ENCODE measurements around the gene DBF4. TPM values are rescaled to one million over a fixed set of nuclear protein-coding genes. Genes with fewer than 3 reads are reported as not detected.
A peak's percentile ranks its signal among the peaks of the same experiment; 100 is the strongest.

DBF4 gene
- total and polyA plus RNA-seq, 3 donors from 2014 or later: 72.5 to 106 (median 85.5) TPM

DNA sequence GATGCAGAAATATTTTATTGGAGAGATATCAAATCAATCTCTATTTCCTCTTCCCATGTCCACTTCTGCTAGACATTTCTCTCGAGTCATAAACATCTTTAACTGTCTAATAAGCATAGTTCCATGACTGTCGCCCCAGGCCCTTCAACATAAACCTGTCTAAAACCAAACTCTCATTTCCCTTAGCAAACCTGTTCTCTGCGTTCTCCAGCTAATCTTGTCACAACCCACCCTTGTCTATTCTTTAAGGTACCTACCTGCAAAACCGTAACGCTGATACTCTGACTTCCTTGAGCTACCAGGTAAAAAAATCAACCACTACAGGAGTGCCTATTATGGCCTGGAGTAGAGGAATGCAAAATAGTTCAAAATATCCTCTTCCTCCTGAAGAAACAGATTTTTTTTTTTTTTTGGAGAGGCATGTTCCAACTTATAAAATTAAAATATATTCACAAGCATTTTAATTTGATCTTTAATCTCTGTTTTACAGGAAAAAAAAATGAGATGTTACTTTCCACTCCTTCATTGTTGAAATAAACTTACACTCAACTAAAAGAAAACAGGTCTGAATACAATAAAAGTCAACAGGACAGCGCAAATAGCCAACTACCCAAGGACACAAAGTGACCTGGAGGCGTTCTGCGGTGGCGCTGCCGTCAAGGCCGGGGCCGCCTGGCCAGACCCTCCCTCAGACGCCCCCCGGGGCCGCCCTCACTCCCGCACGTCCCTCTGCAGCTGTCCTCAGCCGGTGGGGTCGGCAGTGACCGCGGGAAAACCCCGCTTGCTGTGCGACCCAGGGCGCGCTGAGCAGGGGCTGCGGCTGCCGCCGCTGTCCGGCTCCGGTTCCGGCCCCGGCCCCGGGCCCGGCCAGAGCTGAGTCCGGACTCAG, 898 bp upstream of the DBF4 start:
- DNase-seq: peak; percentile 54
- peak overlapping the region; percentile 66 to 77 for H3K4me3 ChIP-seq
- TF ChIP-seq, protein P1, sequence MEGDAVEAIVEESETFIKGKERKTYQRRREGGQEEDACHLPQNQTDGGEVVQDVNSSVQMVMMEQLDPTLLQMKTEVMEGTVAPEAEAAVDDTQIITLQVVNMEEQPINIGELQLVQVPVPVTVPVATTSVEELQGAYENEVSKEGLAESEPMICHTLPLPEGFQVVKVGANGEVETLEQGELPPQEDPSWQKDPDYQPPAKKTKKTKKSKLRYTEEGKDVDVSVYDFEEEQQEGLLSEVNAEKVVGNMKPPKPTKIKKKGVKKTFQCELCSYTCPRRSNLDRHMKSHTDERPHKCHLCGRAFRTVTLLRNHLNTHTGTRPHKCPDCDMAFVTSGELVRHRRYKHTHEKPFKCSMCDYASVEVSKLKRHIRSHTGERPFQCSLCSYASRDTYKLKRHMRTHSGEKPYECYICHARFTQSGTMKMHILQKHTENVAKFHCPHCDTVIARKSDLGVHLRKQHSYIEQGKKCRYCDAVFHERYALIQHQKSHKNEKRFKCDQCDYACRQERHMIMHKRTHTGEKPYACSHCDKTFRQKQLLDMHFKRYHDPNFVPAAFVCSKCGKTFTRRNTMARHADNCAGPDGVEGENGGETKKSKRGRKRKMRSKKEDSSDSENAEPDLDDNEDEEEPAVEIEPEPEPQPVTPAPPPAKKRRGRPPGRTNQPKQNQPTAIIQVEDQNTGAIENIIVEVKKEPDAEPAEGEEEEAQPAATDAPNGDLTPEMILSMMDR (IDR thresholded peaks at IDR 0.05): no peak
- peaks cover 9% of the 10 kb centered on the region for H3K4me1 ChIP-seq
- H3K27ac ChIP-seq: peak overlapping the region; percentile 91
- 2 to 3% methylated on average over 30 to 33 of the region's 35 CpGs for WGBS, 2 donors
- H3K9me3 ChIP-seq: no peaks in the 10 kb centered on the region
- no peaks in the 10 kb centered on the region for H3K36me3 ChIP-seq (ENCODE audit: low read depth, missing control alignments)
- intact Hi-C loops (cut with DNase I; ENCODE audit: low total_unique reads): no loop called here
- H3K27me3 ChIP-seq: no peaks in the 10 kb centered on the region

DNA sequence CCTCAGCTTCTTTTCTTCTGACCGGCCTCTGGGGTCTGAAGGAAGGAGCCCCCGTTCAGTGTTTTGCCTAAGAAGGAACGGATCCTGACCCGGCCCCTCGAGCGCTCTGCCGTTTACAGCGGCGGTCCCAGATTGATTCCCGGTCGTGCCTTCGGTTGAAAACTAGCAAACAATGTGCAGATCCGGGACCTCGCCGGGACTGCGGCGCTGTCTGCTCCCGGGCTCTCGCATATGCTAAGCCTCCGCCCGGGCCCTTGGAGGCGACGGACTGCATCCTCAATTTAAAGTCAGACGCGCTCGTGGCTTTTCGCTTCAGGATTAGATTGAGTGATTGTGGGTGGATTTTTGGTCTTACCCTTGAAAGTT, 559 bp downstream of the DBF4 start:
- intact Hi-C loops (cut with DNase I; ENCODE audit: low total_unique reads): no loop called here
- 0 to 1% methylated on average over 11 to 27 of the region's 27 CpGs for WGBS, 2 donors
- TF ChIP-seq, protein P1 (IDR thresholded peaks at IDR 0.05): no peak
- TF ChIP-seq POLR2A (IDR thresholded peaks at IDR 0.05): no peak

DNA sequence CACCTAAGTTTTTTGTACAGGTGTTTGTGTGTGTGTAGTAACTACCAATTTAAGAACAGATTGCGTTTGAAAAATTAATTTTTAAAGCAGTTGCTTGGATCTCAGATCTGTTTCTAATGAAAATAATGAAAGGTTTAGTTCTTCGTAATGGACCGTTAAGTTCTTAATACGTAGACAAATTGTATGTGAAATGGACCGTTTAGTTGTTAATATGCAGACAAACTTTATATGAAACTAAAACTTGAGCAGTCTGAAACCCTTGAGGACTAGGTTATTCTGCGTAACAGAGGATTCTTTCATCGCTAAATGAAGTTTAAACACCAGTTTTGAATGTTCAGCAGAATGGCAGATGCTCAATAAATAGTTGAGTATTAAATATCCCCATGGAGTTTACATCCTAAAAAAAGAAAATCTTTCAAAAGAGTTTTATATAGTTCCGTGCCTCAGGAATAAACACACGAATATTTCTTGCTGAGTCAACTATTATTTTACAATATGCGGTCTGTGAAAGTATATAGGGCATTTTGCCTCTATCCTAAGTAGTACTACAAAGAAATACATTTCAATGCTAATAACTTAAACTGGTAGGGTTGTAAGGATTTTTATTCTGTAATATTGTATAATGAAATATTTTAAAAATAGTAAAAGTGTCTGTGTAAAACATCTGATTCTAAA, 1.2 kb downstream of the DBF4 start:
- Histone ChIP-seq H3K9me3 (no peaks in the 10 kb centered on the region), H3K4me1 (peaks cover 9% of the 10 kb centered on the region), H3K27me3 (no peaks in the 10 kb centered on the region), H3K4me3 (peak overlapping the region; percentile 66 to 77), H3K27ac (peak overlapping the region; percentile 91), H3K36me3 (ENCODE audit: low read depth, missing control alignments) (no peaks in the 10 kb centered on the region)
- DNase-seq: no peak
- TF ChIP-seq, protein P1 (IDR thresholded peaks at IDR 0.05): no peak
- no peak for TF ChIP-seq POLR2A (IDR thresholded peaks at IDR 0.05)
- intact Hi-C loops (cut with DNase I; ENCODE audit: low total_unique reads): no loop called here
- 2 to 5% methylated on average over 10 of the region's 10 CpGs for WGBS, 2 donors

More for the DNA sequence above, 559 bp downstream of the DBF4 start:
- Histone ChIP-seq H3K27ac (peak overlapping the region; percentile 91), H3K4me3 (peak overlapping the region; percentile 66 to 77), H3K4me1 (peaks cover 9% of the 10 kb centered on the region), H3K36me3 (ENCODE audit: low read depth, missing control alignments) (no peaks in the 10 kb centered on the region), H3K27me3 (no peaks in the 10 kb centered on the region), H3K9me3 (no peaks in the 10 kb centered on the region)
- peak; percentile 79 for DNase-seq

DNA sequence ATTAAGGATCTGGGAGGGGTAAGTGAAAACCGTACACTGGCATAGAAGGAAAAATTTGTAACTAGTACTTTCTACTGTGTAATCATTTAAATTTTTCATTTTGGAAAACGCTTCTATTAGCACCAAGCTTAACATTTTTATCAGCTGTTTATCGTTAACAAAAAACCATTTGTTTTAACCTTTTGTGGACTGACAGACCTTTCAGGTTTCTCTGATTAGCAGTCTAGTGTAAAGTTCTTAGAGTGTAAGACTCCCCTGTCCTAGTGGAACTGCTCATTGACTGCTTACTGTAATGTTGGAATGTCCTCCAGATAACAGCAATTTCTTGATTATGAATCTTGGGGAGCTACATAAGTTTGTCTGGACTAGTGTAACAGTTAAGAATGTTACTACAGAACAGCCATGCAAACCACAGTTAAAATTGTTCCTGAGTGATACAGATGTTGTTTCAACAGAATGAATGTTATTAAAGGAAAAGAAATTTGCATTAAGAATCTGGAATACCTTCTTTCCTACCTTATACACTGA, 2.0 kb downstream of the DBF4 start:
- 34 to 45% methylated on average over 3 of the region's 3 CpGs for WGBS, 2 donors
- Histone ChIP-seq H3K27ac (no peak overlapping the region), H3K36me3 (ENCODE audit: low read depth, missing control alignments) (no peaks in the 10 kb centered on the region), H3K4me1 (peaks cover 9% of the 10 kb centered on the region), H3K9me3 (no peaks in the 10 kb centered on the region), H3K27me3 (no peaks in the 10 kb centered on the region), H3K4me3 (no peak overlapping the region)
- DNase-seq: no peak
- TF ChIP-seq, protein P1 (IDR thresholded peaks at IDR 0.05): no peak
- no peak for TF ChIP-seq POLR2A (IDR thresholded peaks at IDR 0.05)
- intact Hi-C loops (cut with DNase I; ENCODE audit: low total_unique reads): no loop called here
